WTC11 (cell line): ENCODE measurements around the gene NEURL2. TPM values are rescaled to one million over a fixed set of nuclear protein-coding genes. Genes with fewer than 3 reads are reported as not detected.
A peak's percentile ranks its signal among the peaks of the same experiment; 100 is the strongest.

Source experiments
- ATAC-seq: fragments of 200-7000 bp; cut with Tn5 transposase; 2 replicates; pipeline ENCODE4 v1.10.0; 2021; ENCODE audit warnings: mild to moderate bottlenecking, moderate library complexity
- CTCF ChIA-PET: fragments of 300-600 bp; sonication (Branson Sonifier 250); formaldehyde crosslinking; loops from one replicate; lab custom pipeline; 2021; ENCODE audit warnings: antibody characterized with exemption; lab: Charles Lee
- POLR2A ChIA-PET: fragments of 350-600 bp; sonication (Branson Sonifier 250); formaldehyde crosslinking; loops from one replicate; lab custom pipeline; 2021; ENCODE audit warnings: antibody characterized with exemption; lab: Charles Lee
- DNase-seq: peaks from one replicate; pipeline ENCODE4 v3.0.0; 2021; ENCODE audit warnings: low spot score
- H3K27ac Mint-ChIP-seq: 2 replicates; pipeline ENCODE4 v1.8.0; 2021; ENCODE audit warnings: mixed read lengths
- H3K27me3 Mint-ChIP-seq: 2 replicates; pipeline ENCODE4 v1.8.0; 2021; ENCODE audit warnings: low read depth, mild to moderate bottlenecking, moderate library complexity, mixed read lengths
- H3K36me3 Mint-ChIP-seq: 2 replicates; pipeline ENCODE4 v1.8.0; 2021; ENCODE audit warnings: mixed read lengths
- H3K4me1 Mint-ChIP-seq: 2 replicates; pipeline ENCODE4 v1.8.0; 2022; ENCODE audit warnings: mixed read lengths
- H3K4me3 Mint-ChIP-seq: 2 replicates; pipeline ENCODE4 v1.8.0; 2021; ENCODE audit warnings: mild to moderate bottlenecking, moderate library complexity, mixed read lengths
- H3K9me3 Mint-ChIP-seq: 2 replicates; pipeline ENCODE4 v1.8.0; 2021; ENCODE audit warnings: mixed read lengths
- GABPB1 ChIP-seq: sonication (generic); formaldehyde crosslinking; IDR thresholded peaks from 2 replicates; pipeline ENCODE4 v1.8.1; 2023; ENCODE audit warnings: mild to moderate bottlenecking, missing genetic modification reagents
- HMGA2 ChIP-seq: fragments of 250-450 bp; sonication (Bioruptor Pico); IDR thresholded peaks from 2 replicates; pipeline ENCODE4 v1.4.0; 2021; ENCODE audit warnings: mild to moderate bottlenecking, moderate library complexity
- JUN ChIP-seq: sonication (generic); formaldehyde crosslinking; IDR thresholded peaks from 2 replicates; pipeline ENCODE4 v1.8.0; 2023; ENCODE audit warnings: mild to moderate bottlenecking, missing genetic modification reagents
- MAX ChIP-seq: sonication (generic); formaldehyde crosslinking; IDR thresholded peaks from 2 replicates; pipeline ENCODE4 v1.8.0; 2022; ENCODE audit warnings: mild to moderate bottlenecking, missing genetic modification reagents
- NFYB ChIP-seq: sonication (generic); formaldehyde crosslinking; conservative IDR thresholded peaks from 2 replicates; pipeline ENCODE4 v1.8.0; 2022; ENCODE audit warnings: low read depth, missing genetic modification reagents
- NR2C2 ChIP-seq: sonication (generic); formaldehyde crosslinking; IDR thresholded peaks from 2 replicates; pipeline ENCODE4 v1.8.0; 2022; ENCODE audit warnings: mild to moderate bottlenecking, missing genetic modification reagents
- PREB ChIP-seq: sonication (generic); formaldehyde crosslinking; IDR thresholded peaks from 2 replicates; pipeline ENCODE4 v1.8.1; 2022; ENCODE audit warnings: mild to moderate bottlenecking, missing genetic modification reagents, moderate library complexity, borderline replicate concordance
- RORB ChIP-seq: fragments of 250-450 bp; sonication (Bioruptor Pico); IDR thresholded peaks from 2 replicates; pipeline ENCODE4 v1.9.0; 2021; ENCODE audit warnings: mild to moderate bottlenecking
- TEAD1 ChIP-seq: sonication (generic); formaldehyde crosslinking; IDR thresholded peaks from 2 replicates; pipeline ENCODE4 v1.8.0; 2022; ENCODE audit warnings: mild to moderate bottlenecking, missing genetic modification reagents
- total RNA-seq: library from RNA; stranded (reverse); gene quantifications from 3 replicates; pipeline ENCODE4 v1.2.3, GENCODE V29; 2021
- TF ChIP-seq, protein P1 (sequence below): fragments of 250-450 bp; sonication (Bioruptor Pico); IDR thresholded peaks from 2 replicates; pipeline ENCODE4 v2.1.2; 2022; ENCODE audit warnings: mild to moderate bottlenecking, moderate library complexity
- TF ChIP-seq, protein P2 (sequence below): fragments of 200-600 bp; IDR thresholded peaks from 2 replicates; pipeline ENCODE4 v1.8.0; 2022; ENCODE audit warnings: antibody characterized with exemption
- TF ChIP-seq, protein P3 (sequence below): sonication (generic); formaldehyde crosslinking; IDR thresholded peaks from 2 replicates; pipeline ENCODE4 v1.8.0; 2023; ENCODE audit warnings: missing genetic modification reagents, mild to moderate bottlenecking, borderline replicate concordance
- TF ChIP-seq, protein P4 (sequence below): sonication (generic); formaldehyde crosslinking; conservative IDR thresholded peaks from 2 replicates; pipeline ENCODE4 v1.8.1; 2022; ENCODE audit warnings: mild to moderate bottlenecking, missing genetic modification reagents

The NEURL2 gene
- total RNA-seq, 1 experiment from 2014 or later, result 6.6 TPM

GRCh38 chr20:45880988-45881788 lies 9.8 kb downstream of the NEURL2 start, which contains the start of gene ZSWIM1:
TSS of gene ZSWIM1 (plus strand) at chr20:45881227. CDS start at chr20:45882593, 1,366 bp downstream.
- ChIA-PET POLR2A (interaction anchor here (0.6 to 2.1 kb wide), 10 partner anchors 9 to 64 kb away, joined by 3 to 14 read pairs (median 4); partner anchors contain the start of genes ACOT8, PLTP and ZSWIM3), CTCF (interaction anchor here (0.5 to 2.5 kb wide), 16 partner anchors 9 to 141 kb away, joined by 3 to 38 read pairs (median 5); partner anchors contain the start of genes CTSA, NEURL2, PCIF1 and SNX21)
- Mint-ChIP-seq H3K4me3 (peak within 1 kb of the TSS; percentile 98), H3K27me3 (no peaks in the 10 kb centered on the region), H3K9me3 (no peaks in the 10 kb centered on the region), H3K4me1 (peaks cover 13% of the 10 kb centered on the region), H3K36me3 (peaks cover 30% of the 10 kb centered on the region), H3K27ac (peak within 1 kb of the TSS; percentile 97)
- ATAC-seq (peak; percentile 99), DNase-seq (peak; percentile 100)
- TF ChIP-seq, protein P1, sequence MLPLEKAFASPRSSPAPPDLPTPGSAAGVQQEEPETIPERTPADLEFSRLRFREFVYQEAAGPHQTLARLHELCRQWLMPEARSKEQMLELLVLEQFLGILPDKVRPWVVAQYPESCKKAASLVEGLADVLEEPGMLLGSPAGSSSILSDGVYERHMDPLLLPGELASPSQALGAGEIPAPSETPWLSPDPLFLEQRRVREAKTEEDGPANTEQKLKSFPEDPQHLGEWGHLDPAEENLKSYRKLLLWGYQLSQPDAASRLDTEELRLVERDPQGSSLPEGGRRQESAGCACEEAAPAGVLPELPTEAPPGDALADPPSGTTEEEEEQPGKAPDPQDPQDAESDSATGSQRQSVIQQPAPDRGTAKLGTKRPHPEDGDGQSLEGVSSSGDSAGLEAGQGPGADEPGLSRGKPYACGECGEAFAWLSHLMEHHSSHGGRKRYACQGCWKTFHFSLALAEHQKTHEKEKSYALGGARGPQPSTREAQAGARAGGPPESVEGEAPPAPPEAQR (CRISPR knock-in tag), result no peak
- TF ChIP-seq MAX (CRISPR knock-in tag), result 0 out of 2 replicates have a peak, but pooled peaks have one; percentile 32
- TF ChIP-seq RORB (CRISPR knock-in tag), result no peak
- TF ChIP-seq, protein P2, sequence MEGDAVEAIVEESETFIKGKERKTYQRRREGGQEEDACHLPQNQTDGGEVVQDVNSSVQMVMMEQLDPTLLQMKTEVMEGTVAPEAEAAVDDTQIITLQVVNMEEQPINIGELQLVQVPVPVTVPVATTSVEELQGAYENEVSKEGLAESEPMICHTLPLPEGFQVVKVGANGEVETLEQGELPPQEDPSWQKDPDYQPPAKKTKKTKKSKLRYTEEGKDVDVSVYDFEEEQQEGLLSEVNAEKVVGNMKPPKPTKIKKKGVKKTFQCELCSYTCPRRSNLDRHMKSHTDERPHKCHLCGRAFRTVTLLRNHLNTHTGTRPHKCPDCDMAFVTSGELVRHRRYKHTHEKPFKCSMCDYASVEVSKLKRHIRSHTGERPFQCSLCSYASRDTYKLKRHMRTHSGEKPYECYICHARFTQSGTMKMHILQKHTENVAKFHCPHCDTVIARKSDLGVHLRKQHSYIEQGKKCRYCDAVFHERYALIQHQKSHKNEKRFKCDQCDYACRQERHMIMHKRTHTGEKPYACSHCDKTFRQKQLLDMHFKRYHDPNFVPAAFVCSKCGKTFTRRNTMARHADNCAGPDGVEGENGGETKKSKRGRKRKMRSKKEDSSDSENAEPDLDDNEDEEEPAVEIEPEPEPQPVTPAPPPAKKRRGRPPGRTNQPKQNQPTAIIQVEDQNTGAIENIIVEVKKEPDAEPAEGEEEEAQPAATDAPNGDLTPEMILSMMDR, result no peak
- TF ChIP-seq NR2C2 (CRISPR knock-in tag), result peak; percentile 49; the same call in 1 of the 2 replicates
- TF ChIP-seq TEAD1 (CRISPR knock-in tag), result peak; percentile 66; the same call in 1 of the 2 replicates
- TF ChIP-seq NFYB (CRISPR knock-in tag), result peak; percentile 97
- TF ChIP-seq, protein P3, sequence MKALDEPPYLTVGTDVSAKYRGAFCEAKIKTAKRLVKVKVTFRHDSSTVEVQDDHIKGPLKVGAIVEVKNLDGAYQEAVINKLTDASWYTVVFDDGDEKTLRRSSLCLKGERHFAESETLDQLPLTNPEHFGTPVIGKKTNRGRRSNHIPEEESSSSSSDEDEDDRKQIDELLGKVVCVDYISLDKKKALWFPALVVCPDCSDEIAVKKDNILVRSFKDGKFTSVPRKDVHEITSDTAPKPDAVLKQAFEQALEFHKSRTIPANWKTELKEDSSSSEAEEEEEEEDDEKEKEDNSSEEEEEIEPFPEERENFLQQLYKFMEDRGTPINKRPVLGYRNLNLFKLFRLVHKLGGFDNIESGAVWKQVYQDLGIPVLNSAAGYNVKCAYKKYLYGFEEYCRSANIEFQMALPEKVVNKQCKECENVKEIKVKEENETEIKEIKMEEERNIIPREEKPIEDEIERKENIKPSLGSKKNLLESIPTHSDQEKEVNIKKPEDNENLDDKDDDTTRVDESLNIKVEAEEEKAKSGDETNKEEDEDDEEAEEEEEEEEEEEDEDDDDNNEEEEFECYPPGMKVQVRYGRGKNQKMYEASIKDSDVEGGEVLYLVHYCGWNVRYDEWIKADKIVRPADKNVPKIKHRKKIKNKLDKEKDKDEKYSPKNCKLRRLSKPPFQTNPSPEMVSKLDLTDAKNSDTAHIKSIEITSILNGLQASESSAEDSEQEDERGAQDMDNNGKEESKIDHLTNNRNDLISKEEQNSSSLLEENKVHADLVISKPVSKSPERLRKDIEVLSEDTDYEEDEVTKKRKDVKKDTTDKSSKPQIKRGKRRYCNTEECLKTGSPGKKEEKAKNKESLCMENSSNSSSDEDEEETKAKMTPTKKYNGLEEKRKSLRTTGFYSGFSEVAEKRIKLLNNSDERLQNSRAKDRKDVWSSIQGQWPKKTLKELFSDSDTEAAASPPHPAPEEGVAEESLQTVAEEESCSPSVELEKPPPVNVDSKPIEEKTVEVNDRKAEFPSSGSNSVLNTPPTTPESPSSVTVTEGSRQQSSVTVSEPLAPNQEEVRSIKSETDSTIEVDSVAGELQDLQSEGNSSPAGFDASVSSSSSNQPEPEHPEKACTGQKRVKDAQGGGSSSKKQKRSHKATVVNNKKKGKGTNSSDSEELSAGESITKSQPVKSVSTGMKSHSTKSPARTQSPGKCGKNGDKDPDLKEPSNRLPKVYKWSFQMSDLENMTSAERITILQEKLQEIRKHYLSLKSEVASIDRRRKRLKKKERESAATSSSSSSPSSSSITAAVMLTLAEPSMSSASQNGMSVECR, result no peak
- TF ChIP-seq GABPB1 (CRISPR knock-in tag), result peak; percentile 24; the same call in 1 of the 2 replicates
- no peak for TF ChIP-seq PREB (CRISPR knock-in tag)

DNA sequence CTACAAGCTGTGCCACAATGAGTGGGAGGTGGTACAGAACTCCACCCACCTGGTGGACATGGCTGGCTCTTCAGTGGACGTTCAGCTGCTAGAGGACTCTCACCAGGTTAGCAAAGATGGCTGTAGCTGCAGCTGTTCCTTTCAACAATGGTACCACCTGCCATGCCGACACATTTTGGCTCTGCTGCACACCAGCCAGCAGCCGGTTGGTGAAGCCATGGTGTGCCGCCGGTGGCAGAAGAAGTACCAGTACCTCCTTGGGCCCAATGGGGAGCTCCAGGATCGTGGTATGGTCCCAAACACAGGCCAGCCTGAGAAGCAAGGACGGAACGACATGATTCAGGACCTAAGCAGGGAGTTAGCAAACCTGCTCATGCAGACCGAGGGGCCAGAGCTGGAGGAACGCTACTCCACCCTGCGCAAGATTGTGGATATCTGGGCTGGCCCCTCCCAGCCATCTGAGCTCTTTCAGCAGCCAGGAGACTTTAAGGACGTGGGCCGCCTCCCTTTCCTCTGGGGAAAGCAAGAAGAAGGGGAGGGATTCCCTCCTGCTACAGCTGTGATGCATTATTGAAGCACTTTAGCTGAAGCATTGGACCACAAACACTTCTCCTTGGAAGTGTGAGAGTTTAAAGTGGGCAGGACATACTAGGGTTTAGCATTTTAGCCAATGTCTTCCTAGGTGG lies 12.8 kb downstream of the NEURL2 start:
- ChIA-PET POLR2A (no interaction called here), CTCF (interaction anchor here (0.6 kb wide), 1 partner anchor 124 kb away, joined by 3 read pairs; no protein-coding TSS in a partner anchor)
- H3K4me3 Mint-ChIP-seq, result no peak overlapping the region
- peaks cover 13% of the 10 kb centered on the region for H3K4me1 Mint-ChIP-seq
- no peaks in the 10 kb centered on the region for H3K27me3 Mint-ChIP-seq
- H3K9me3 Mint-ChIP-seq, result peaks cover 4% of the 10 kb centered on the region; the same call in 1 of the 2 replicates
- H3K36me3 Mint-ChIP-seq, result peaks cover 21% of the 10 kb centered on the region
- DNase-seq (no peak), ATAC-seq (no peak)
- no peak overlapping the region for H3K27ac Mint-ChIP-seq
- TF ChIP-seq, protein P4, sequence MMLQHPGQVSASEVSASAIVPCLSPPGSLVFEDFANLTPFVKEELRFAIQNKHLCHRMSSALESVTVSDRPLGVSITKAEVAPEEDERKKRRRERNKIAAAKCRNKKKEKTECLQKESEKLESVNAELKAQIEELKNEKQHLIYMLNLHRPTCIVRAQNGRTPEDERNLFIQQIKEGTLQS (CRISPR knock-in tag), result no peak
- TF ChIP-seq, protein P3, result no peak
- TF ChIP-seq HMGA2 (CRISPR knock-in tag) (no peak), JUN (no peak)
